ENCODE data around the gene C16orf96. TPM values are rescaled to one million over a fixed set of nuclear protein-coding genes. Genes with fewer than 3 reads are reported as not detected.

Gene C16orf96
- total RNA-seq, 2 donors from 2014 or later, result 0.52 TPM; not detected in 1

- Histone ChIP-seq H3K27ac (peak overlapping the region; percentile 94 to 99 (median 98)), H3K4me1 (peaks cover 66% of the 10 kb centered on the region), H3K27me3 (no peaks in the 10 kb centered on the region), H3K4me3 (peak overlapping the region; percentile 8 to 18), H3K36me3 (replicated peaks in 1 of 2; ENCODE audit: insufficient read depth in 1 of 2, low read depth in 2 of 2) (no peaks in the 10 kb centered on the region), H3K9me3 (no peaks in the 10 kb centered on the region)
- intact Hi-C loops (cut with DNase I), result loop anchor here (5.0 kb wide), 1 partner anchor 76 kb away; the partner anchor contains the start of gene NUDT16L1
- ATAC-seq (peak; percentile 89), DNase-seq (peak; percentile 100)
- 0 to 1% methylated on average over 6 to 53 of the region's 57 CpGs for WGBS, 2 donors
- TF ChIP-seq POLR2A (IDR thresholded peaks at IDR 0.05), result peak; percentile 78 to 95 (median 93)
- peak in 5 of 7 experiments; percentile 21 to 47 (median 41) for TF ChIP-seq CTCF (IDR thresholded peaks at IDR 0.05)
Measured at GRCh38 chr16:4616047-4616811, 60.1 kb downstream of the C16orf96 start.

- H3K27me3 ChIP-seq, result no peaks in the 10 kb centered on the region
- H3K4me3 ChIP-seq, result no peak overlapping the region
- DNase-seq (no peak), ATAC-seq (no peak)
- WGBS, 2 donors, result 82% methylated on average over 8 of the region's 8 CpGs
- TF ChIP-seq POLR2A (IDR thresholded peaks at IDR 0.05), result no peak
- TF ChIP-seq CTCF (IDR thresholded peaks at IDR 0.05), result no peak
- peak overlapping the region in 3 of 4 donors; percentile 37 to 97 (median 94) for H3K27ac ChIP-seq
- H3K9me3 ChIP-seq, result no peaks in the 10 kb centered on the region
- H3K36me3 ChIP-seq (replicated peaks in 1 of 2; ENCODE audit: insufficient read depth in 1 of 2, low read depth in 2 of 2), result no peaks in the 10 kb centered on the region
- H3K4me1 ChIP-seq, result peaks cover 50% of the 10 kb centered on the region
- intact Hi-C loops (cut with DNase I), result loop anchor here (5.0 kb wide), 1 partner anchor 74 kb away; the partner anchor contains the start of gene NUDT16L1
Measured at GRCh38 chr16:4617880-4618279, 61.7 kb downstream of the C16orf96 start.

GRCh38 chr16:4618645-4619418, 62.7 kb downstream of the C16orf96 start:
- 57 to 58% methylated on average over 6 to 8 of the region's 8 CpGs for WGBS, 2 donors
- intact Hi-C loops (cut with DNase I), result loop anchor here (5.0 kb wide), 1 partner anchor 73 kb away; the partner anchor contains the start of gene NUDT16L1
- peaks cover 44% of the 10 kb centered on the region for H3K4me1 ChIP-seq
- no peaks in the 10 kb centered on the region for H3K36me3 ChIP-seq (replicated peaks in 1 of 2; ENCODE audit: insufficient read depth in 1 of 2, low read depth in 2 of 2)
- DNase-seq, result no peak
- H3K4me3 ChIP-seq, result no peak overlapping the region
- no peak for ATAC-seq
- H3K27ac ChIP-seq, result peak overlapping the region; percentile 27 to 97 (median 76)
- no peaks in the 10 kb centered on the region for H3K27me3 ChIP-seq
- H3K9me3 ChIP-seq, result no peaks in the 10 kb centered on the region
- TF ChIP-seq POLR2A (IDR thresholded peaks at IDR 0.05), result no peak
- no peak for TF ChIP-seq CTCF (IDR thresholded peaks at IDR 0.05)

- intact Hi-C loops (cut with DNase I), result no loop called here
- 76 to 94% methylated on average over 5 to 7 of the region's 7 CpGs for WGBS, 2 donors
- peaks cover 37% of the 10 kb centered on the region for H3K4me1 ChIP-seq
- H3K27ac ChIP-seq, result peak overlapping the region in 2 of 4 donors; percentile 93 to 98
- ATAC-seq (no peak), DNase-seq (no peak)
- H3K36me3 ChIP-seq (replicated peaks in 1 of 2; ENCODE audit: insufficient read depth in 1 of 2, low read depth in 2 of 2), result no peaks in the 10 kb centered on the region
- TF ChIP-seq CTCF (IDR thresholded peaks at IDR 0.05) (no peak), POLR2A (IDR thresholded peaks at IDR 0.05) (no peak)
- no peaks in the 10 kb centered on the region for H3K9me3 ChIP-seq
- no peaks in the 10 kb centered on the region for H3K27me3 ChIP-seq
- H3K4me3 ChIP-seq, result no peak overlapping the region
Measured at GRCh38 chr16:4623593-4623992, 67.5 kb downstream of the C16orf96 start.

Measured in body of pancreas (tissue), 4 donors.